Activated CD4-positive, alpha-beta T cell treated with anti-CD3 and anti-CD28 coated beads, Interleukin-2, amount 50 U/mL, for 4 hours (primary cell): ENCODE measurements around the gene PTGR3.
"Not testable (repeated sequence)": the region's sequence is repeated elsewhere in the genome, so short reads cannot be mapped to it uniquely, and the experiment has no call there.

ENCODE experiments used
- DNase-seq, 2 experiments: peaks; one replicate each; pipeline ENCODE4 v3.0.0-alpha.2; 2020

The PTGR3 gene

DNA sequence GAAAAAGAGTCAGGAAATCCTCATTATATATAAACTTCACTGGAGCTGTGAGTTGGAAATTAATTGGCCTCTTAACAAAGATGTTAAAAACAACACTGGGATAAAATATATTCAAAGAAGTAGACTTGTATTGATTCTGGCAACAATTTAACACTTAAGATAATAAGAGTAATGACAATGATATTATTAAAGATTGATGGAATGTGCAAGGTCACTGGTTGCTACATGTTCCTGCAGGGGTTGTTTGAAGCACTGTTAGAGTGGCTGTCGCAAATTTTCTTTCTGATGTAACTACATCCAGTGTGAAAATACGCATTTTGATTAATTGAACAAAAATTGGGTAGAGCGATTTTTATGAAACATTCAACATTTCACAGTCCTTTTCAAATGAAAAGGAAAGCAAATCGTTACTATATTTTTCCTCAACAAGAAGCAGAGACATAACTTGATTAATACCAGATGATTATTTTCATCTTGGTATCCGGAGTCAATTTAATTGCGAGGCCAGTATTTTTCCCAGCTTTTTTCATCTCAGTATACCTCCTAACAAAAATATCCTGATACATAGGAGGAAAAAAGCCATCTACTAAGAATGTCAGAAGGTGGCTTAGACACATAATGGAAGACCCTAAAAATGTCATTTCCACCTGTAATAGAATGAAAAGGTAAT lies 6.1 kb downstream of the PTGR3 start:
- no peak for DNase-seq

DNA sequence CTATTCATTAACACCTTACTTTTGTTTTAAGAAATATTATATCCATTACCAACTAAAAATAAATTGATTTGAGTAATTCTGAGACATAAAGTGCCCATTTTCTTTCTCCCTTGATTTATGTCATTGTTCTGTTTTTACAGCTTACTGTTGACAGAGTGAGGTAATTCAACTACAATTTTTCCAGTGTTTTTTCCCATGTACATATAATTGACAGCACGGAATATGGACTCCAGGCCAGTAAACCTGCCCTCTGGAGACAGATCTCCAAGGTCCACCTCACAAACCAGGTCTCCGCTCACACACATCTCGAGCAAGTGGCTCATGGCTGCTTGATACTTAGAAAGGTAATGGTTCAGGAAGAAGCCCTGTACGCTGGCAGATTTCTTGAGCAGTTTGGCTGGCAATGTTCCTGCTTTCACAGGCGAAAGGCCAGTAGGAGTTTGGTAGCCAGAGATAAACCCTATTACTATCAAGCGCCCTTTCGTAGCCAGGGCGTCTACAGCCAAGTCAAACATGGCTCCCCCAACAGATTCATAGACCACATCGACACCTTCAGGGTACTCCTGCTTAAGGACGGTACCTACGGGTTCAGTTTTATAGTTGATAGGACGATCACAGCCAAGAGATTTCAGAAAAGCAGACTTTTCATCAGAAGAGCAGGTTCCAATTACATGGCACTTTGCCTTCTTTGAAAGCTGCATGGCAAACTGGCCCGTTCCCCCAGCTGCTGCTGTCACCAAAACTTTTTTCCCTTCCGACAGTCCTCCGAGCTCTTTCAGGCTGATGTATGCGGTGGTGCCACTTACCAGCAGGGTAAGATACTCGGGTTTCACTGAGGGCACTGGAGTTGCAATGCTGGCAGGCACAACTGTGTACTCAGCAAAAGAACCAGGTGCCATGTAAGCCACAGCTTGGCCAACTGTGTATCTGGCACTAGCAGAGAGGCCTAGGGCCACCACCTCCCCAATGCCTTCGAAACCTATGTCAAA lies 7.4 kb downstream of the PTGR3 start:
- no peak for DNase-seq

- DNase-seq: no peak
These were observed 8.2 kb downstream of the PTGR3 start for GRCh38 chr18:75200605-75201280.

GRCh38 chr18:75200071-75200470 lies 8.9 kb downstream of the PTGR3 start:
- DNase-seq: no peak

GRCh38 chr18:75199327-75199726 lies 9.6 kb downstream of the PTGR3 start:
- no peak for DNase-seq

DNA sequence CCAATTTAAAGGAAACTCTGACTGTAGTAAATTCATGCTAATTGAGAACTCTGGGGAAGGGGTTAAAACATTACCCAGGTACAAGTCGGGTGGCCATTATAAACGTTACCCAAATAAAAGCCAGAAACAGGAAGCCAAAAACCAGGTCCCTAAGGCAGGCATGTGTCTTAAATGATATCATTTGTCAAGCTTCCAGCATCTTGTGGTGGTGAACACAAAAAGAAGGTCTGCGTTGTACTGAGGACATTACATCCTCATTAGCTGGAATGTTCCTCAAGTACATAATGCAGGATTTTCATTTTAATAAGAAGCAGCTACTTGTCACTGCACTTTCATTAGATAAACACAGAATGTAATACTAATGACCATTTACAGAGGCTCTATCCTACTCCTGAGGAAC lies 10.9 kb downstream of the PTGR3 start:
- DNase-seq: no peak

DNA sequence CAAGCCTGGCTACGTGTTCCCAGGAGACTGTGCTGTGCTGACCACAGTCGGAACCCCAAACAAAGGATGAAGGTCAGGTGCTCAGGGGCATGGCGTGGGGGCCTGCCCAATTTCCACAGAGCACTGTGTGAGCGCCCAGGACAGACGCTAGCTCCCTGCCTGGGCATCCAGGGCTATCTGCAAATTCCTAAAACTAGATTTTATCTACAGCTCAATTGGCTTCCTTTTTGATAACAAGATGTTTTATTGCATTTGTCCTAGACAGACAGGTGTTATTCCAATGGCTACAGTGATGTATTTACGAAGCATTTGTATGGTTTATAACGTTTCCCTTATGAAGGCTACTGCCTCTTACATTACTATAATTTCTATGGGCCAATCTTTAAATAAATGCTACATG lies 16.0 kb downstream of the PTGR3 start:
- no peak for DNase-seq

DNA sequence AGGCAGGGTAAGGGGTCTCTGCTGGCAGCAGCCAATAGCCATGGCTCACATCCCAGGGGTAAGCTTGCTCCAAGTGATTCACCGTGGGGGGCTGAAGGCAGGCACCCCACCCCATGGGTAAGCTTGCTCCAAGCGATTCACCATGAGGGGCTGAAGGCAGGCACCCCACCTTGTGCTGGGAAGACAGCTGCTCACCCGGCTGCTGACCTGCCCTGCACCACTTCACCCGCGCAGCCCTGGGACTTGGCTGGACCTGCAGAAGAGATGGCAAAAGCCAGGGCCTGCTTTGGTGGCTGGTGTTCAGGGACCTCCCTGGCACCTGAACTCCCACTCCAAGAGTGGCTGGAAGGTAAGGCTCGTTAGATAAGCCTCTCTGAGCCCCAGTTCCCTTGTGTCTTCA lies 19.2 kb downstream of the PTGR3 start:
- DNase-seq: no peak

- not testable (repeated sequence) for DNase-seq
These were observed 21.2 kb downstream of the PTGR3 start for GRCh38 chr18:75187702-75188101.

- no peak for DNase-seq
These were observed 23.5 kb downstream of the PTGR3 start for GRCh38 chr18:75185460-75185859.

DNA sequence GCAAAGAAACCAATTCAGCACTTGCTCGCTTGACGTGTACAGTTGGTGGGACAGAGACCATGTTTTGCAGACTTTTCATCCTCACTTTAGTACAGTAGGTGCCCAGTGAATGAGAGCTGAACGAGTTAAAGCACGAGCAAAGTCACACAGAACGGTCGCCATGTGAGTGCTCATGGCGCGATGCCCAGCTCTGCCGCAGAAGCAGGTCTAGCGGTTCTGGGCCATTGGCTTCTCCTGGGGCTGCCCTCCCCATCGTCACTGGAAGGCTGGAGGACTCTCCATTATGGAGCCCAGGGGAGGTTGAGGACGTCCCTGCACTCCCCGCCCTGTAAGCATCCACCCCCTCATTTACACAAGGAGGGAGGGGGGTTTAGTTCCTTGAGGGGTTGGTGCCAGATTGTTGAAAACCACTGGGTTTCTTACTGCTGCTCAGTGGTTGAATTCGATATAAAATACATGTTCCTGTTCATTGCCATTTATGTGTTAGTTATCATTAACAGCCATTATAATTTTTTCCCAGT lies 24.9 kb downstream of the PTGR3 start:
- no peak for DNase-seq

- DNase-seq: no peak
These were observed 25.4 kb downstream of the PTGR3 start for GRCh38 chr18:75183524-75183923.

DNA sequence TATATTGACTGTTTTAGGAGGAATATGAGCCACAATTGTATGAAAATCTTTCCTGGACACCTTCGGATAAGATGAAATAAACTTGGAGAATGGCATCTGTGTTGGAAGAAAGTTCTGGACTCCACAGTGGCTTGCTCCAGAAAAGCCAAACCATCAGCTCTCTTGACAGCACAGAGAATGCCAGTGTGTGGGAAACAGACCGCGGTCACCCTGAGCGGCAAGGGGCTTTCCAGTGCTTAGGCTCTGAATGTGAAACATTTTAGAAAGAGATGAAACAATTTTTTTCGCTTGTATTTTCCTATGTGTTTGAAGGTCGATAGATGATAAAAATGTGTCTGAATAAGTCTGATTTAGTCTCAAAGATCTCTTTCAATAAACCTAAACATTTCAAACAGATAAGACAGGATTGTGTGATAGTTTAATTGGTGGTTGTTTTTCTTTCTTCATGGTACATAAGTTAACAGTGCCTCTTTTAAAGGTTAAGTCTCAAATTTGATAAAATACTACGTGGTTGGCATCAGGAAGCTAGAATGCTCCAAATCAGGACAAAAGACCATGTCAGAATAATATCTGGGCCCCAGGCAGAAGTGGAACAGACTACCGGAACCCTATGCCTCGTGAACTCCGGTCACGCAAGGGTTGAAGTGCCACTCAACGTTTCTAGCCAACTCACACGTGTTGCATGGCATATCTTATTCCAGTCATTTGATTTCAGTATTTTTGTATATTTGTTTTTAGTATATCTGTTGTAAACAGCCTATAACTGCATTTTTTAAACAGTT lies 28.9 kb downstream of the PTGR3 start:
- no peak for DNase-seq

DNA sequence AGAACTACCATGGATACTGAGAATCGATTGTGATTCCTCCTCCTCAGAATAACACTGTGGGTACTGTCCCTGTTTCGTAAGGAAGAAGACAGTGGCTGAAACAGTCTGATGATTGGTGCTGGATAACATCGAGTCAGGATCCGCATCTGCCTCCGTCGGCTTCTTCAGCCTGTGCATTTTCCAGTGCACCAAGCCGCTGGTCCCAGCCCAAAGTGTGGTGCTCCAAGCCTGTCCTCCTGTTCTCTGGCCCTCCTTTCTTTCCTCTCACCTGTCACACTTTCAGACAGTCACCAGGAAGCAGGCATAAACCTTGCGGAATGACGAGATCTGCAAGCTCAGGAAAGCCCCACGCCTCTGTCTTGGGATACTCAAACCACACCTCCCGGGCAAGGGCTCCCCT lies 30.6 kb downstream of the PTGR3 start:
- DNase-seq: no peak

DNA sequence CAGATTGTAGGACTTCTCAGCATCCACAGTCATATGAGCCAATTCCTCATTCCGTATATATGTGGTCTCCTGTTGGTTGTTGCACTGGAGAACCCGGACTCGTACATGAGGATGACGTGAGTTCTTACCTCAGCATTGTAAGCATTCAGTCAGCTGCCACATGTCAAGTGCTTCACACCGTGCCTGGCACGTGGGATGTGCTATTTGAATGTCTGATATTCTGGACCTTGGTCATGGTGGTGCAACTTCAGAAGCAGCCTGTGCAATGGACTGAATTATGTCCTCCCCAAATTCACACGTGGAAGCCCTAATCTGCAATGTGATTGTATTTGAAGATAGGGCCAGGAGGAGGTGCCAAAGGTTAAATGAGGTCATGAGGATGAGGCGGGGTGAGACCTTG lies 32.1 kb downstream of the PTGR3 start:
- DNase-seq: no peak

- DNase-seq: no peak
These were observed 35.2 kb downstream of the PTGR3 start for GRCh38 chr18:75173738-75174137.

- no peak for DNase-seq
These were observed 35.9 kb downstream of the PTGR3 start for GRCh38 chr18:75173125-75173432.

GRCh38 chr18:75172299-75173124 lies 36.4 kb downstream of the PTGR3 start:
- DNase-seq: no peak

DNA sequence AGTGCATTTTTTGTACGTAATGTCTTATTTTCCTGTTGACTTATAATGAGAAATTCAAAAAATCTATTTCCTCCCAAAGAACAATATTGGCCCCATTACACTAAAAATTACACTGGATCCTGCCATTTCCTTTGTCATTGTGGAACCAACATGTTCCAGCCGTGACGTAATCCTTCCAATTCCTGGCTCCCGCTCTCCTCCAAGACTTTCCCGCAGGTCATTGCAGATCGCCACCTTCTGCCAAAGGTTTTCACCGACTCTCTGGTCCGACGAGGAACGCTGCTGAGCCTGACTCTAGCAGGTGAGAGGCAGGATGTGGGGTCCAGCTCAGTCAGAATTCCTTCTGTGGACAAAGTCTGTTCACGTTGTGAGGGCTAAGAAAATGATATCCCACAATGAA lies 38.0 kb downstream of the PTGR3 start:
- no peak for DNase-seq

DNA sequence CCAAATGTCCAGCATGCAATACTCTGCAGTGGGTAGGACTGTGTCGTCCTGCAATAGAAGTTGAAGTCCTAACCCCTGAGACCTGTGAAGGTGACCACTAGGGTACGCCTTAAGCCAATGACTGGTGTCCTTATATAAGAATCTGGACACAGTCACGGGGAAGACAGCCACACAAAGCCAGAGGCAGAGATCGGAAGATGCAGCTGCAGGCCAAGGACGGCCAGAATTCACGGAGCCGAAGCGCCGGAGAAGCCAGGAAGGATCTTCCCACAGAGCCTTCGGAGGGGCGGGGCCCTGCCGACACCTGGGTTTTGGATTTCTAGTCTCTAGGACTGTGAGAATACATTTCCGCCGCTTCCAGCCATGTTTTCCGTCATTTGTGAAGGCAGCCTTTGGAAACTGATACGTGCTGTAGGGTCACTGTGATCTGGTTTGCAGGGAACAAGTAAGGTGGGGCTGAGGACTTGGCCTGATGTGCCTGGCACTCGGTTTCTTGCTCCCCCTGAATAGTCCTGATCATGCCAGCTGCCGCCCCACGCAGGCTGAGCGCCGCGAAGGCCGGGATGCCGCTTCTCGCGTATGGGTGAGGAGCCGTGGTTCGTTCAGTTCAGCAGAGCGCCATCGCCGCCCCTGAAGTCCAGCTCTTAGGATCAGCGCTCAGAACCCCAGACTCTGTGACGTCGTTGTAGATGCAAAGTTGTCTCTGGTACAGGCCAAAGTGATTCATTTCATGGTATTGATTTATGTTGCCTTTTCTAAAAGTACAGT lies 38.7 kb downstream of the PTGR3 start:
- no peak for DNase-seq

DNA sequence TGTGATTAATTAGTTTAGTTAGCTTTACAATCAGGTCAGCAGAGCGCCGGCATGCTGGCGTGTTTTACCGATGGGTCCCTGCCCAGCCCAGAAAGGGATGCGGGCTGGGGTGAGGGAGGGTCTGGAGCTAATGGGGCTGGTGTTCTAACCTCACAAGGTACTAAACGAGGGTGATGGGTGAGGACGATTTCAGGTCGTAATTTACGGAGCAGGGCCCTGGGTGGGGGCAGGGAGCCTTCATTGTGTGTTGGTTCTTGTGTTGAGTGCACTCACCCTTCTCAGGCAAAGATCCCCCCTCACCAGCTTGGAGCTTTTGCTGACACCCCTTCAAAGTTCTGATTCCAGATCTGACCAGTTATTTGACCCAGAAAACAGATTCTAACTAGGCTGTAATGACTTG lies 39.5 kb downstream of the PTGR3 start:
- DNase-seq: no peak
